Retinal pigment epithelial cell (primary cell): ENCODE data around the gene C4B.

Experiments used
- DNase-seq: peaks from one replicate; pipeline ENCODE4 v3.0.0-alpha.2; 2010; ENCODE audit warnings: low read depth
- H3K4me3 ChIP-seq: 2 replicates; pipeline ENCODE4 v1.5.1; 2011; ENCODE audit warnings: mild to moderate bottlenecking, low read length, control low read depth, moderate library complexity
- CTCF ChIP-seq: conservative IDR thresholded peaks from 2 replicates; pipeline ENCODE4 v1.5.1; 2011; ENCODE audit warnings: low read depth, low read length, control low read depth, inconsistent platforms

The C4B gene

GRCh38 chr6:32082478-32082877 lies 67.9 kb downstream of the C4B start:
- DNase-seq, result no peak
- no peak overlapping the region for H3K4me3 ChIP-seq
- no peak for TF ChIP-seq CTCF

DNA sequence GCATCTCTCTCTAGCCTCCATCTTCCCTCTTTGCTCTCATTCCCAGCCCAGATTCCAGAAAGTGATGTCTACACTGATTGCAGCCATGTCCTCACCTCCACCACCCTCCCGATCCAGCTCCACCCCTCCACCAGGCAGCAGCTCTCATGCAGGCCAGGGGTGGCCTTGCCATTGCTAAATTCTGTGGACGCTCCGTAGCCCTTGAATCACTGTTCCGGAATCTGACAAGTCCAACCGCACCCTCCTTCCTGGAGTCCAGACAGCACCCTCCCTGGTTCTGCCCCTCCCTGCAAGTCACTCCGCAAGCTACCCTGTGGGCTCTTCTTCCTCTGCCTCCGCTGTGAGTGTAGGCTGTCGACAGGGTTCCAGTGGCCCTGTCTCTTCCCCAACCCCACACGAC lies 68.3 kb downstream of the C4B start:
- TF ChIP-seq CTCF, result no peak
- H3K4me3 ChIP-seq, result no peak overlapping the region
- DNase-seq, result no peak

DNA sequence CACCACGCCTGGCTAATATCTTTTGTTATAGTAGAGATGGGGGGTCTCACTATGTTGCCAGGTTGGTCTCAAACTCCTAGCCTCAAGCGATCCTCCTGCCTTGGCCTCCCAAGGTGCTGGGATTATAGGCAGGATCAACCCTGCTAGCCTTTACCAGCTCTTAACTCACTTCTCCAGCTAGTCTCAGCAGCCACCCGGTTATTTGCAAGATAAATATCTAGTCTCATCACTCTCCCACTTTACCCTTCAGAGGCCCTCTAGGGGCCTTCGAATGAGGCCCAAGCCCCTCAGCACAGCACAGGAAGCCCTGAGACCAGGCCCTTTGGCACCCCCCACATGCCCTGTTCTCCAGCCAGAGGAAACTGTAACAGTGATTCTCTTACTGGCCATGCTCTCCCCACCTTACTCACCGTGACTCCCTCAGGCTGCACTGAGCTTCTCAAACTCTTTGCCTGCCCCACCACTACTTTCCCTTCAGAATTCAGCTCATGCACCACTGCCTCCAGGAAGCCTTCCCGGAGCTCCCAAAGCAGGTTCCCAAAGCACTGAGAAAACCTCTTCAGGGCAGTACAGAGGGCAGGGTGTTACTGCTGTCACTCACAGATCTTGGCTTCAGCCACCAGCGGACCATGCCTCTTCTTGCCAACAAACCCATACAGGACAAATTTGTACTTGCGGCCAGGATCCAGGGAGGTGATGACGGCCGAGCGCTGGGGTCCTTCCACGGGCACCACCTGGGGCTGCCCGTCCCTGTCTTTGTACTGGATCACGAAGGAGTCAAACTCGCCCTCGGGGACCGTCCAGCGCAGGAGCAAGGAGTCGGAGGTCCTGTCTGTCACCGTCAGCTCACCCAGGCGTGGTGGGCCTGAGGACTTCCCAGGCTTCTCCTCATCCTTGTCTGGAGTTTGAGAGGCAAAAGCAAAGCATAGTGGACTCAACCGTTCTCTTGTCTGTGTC lies 69.5 kb downstream of the C4B start:
- no peak for DNase-seq
- no peak for TF ChIP-seq CTCF
- H3K4me3 ChIP-seq, result no peak overlapping the region

GRCh38 chr6:32084780-32085179 lies 70.2 kb downstream of the C4B start:
- TF ChIP-seq CTCF, result no peak
- H3K4me3 ChIP-seq, result no peak overlapping the region
- DNase-seq, result no peak
